Endothelial cell (in vitro differentiated cells): ENCODE data around the gene SLC9A1. TPM values are rescaled to one million over a fixed set of nuclear protein-coding genes. Genes with fewer than 3 reads are reported as not detected.
A peak's percentile ranks its signal among the peaks of the same experiment; 100 is the strongest.

Source experiments
- DNase-seq: peaks from one replicate; pipeline ENCODE4 v3.0.0; 2021; ENCODE audit warnings: low spot score
- H3K27ac Mint-ChIP-seq: one replicate; pipeline ENCODE4 v1.8.0; 2021; ENCODE audit warnings: mixed read lengths, inconsistent platforms; ENCODE audit not compliant: unreplicated experiment
- H3K27me3 Mint-ChIP-seq: one replicate; pipeline ENCODE4 v1.8.0; 2021; ENCODE audit warnings: mild to moderate bottlenecking, moderate library complexity, mixed read lengths, inconsistent platforms; ENCODE audit not compliant: unreplicated experiment
- H3K36me3 Mint-ChIP-seq: one replicate; pipeline ENCODE4 v1.8.0; 2021; ENCODE audit warnings: mild to moderate bottlenecking, low read depth, mixed read lengths, inconsistent platforms; ENCODE audit not compliant: unreplicated experiment
- H3K4me1 Mint-ChIP-seq: one replicate; pipeline ENCODE4 v1.8.0; 2021; ENCODE audit warnings: mild to moderate bottlenecking, mixed read lengths, inconsistent platforms; ENCODE audit not compliant: unreplicated experiment
- H3K4me3 Mint-ChIP-seq: one replicate; pipeline ENCODE4 v1.8.0; 2021; ENCODE audit warnings: mild to moderate bottlenecking, mixed read lengths, inconsistent platforms; ENCODE audit not compliant: unreplicated experiment
- H3K9me3 Mint-ChIP-seq: one replicate; pipeline ENCODE4 v1.8.0; 2021; ENCODE audit warnings: mixed read lengths, inconsistent platforms; ENCODE audit not compliant: unreplicated experiment
- CTCF ChIP-seq: fragments of 200-600 bp; sonication (generic); IDR thresholded peaks from one replicate; pipeline ENCODE4 v1.5.0; 2021; ENCODE audit warnings: antibody characterized with exemption; ENCODE audit not compliant: unreplicated experiment
- total RNA-seq: library from RNA; stranded (reverse); fragmentation: NEBNext Ultra II Directional; extraction: Animal tissue kit (Norgen Biotek cat#: 25700); gene quantifications from one replicate; pipeline ENCODE4 v1.2.1, GENCODE V29; 2021; ENCODE audit not compliant: unreplicated experiment

SLC9A1 gene
- total RNA-seq, 1 donor from 2014 or later, result 96.2 TPM

GRCh38 chr1:27152004-27152828 is 2.7 kb downstream of the SLC9A1 start:
- DNase-seq, result no peak
- peaks cover 7% of the 10 kb centered on the region for H3K27me3 Mint-ChIP-seq
- H3K36me3 Mint-ChIP-seq, result peaks cover 20% of the 10 kb centered on the region
- peak overlapping the region; percentile 68 for H3K27ac Mint-ChIP-seq
- no peak for TF ChIP-seq CTCF
- H3K9me3 Mint-ChIP-seq, result no peaks in the 10 kb centered on the region
- H3K4me3 Mint-ChIP-seq, result peak overlapping the region; percentile 96
- H3K4me1 Mint-ChIP-seq, result peaks cover 65% of the 10 kb centered on the region

GRCh38 chr1:27150641-27151040 is 4.3 kb downstream of the SLC9A1 start:
- no peak for TF ChIP-seq CTCF
- Mint-ChIP-seq H3K4me1 (peaks cover 62% of the 10 kb centered on the region), H3K9me3 (no peaks in the 10 kb centered on the region), H3K36me3 (peaks cover 20% of the 10 kb centered on the region), H3K27ac (no peak overlapping the region), H3K4me3 (no peak overlapping the region), H3K27me3 (peaks cover 8% of the 10 kb centered on the region)
- no peak for DNase-seq

- no peak for DNase-seq
- no peak for TF ChIP-seq CTCF
- H3K36me3 Mint-ChIP-seq, result peaks cover 22% of the 10 kb centered on the region
- no peaks in the 10 kb centered on the region for H3K9me3 Mint-ChIP-seq
- H3K4me1 Mint-ChIP-seq, result peaks cover 58% of the 10 kb centered on the region
- H3K4me3 Mint-ChIP-seq, result no peak overlapping the region
- H3K27ac Mint-ChIP-seq, result no peak overlapping the region
- peaks cover 7% of the 10 kb centered on the region for H3K27me3 Mint-ChIP-seq
Observed at GRCh38 chr1:27150183-27150582, 4.7 kb downstream of the SLC9A1 start.

- Mint-ChIP-seq H3K4me3 (no peak overlapping the region), H3K27me3 (peaks cover 5% of the 10 kb centered on the region), H3K4me1 (peaks cover 56% of the 10 kb centered on the region), H3K27ac (no peak overlapping the region), H3K9me3 (no peaks in the 10 kb centered on the region), H3K36me3 (peaks cover 26% of the 10 kb centered on the region)
- no peak for DNase-seq
- no peak for TF ChIP-seq CTCF
Observed at GRCh38 chr1:27149762-27150113, 5.2 kb downstream of the SLC9A1 start.

- H3K27me3 Mint-ChIP-seq, result peaks cover 2% of the 10 kb centered on the region
- no peak for TF ChIP-seq CTCF
- H3K4me1 Mint-ChIP-seq, result peaks cover 55% of the 10 kb centered on the region
- peaks cover 27% of the 10 kb centered on the region for H3K36me3 Mint-ChIP-seq
- no peak overlapping the region for H3K4me3 Mint-ChIP-seq
- no peaks in the 10 kb centered on the region for H3K9me3 Mint-ChIP-seq
- no peak overlapping the region for H3K27ac Mint-ChIP-seq
- no peak for DNase-seq
Observed at GRCh38 chr1:27149084-27149761, 5.7 kb downstream of the SLC9A1 start.
